Endothelial cell of umbilical vein (primary cell): ENCODE results near the gene YBX1. TPM values are rescaled to one million over a fixed set of nuclear protein-coding genes. Genes with fewer than 3 reads are reported as not detected.

Experiments used
- BruUV-seq: library from RNA; stranded (reverse); fragments of 400-500 nt; replicated peaks from 2 replicates; lab custom pipeline; 2021; lab: Mats Ljungman, UMichigan
- CTCF ChIA-PET: fragments of 300-600, 350-600 bp; sonication (Branson Sonifier 250); formaldehyde crosslinking; loops from one replicate; lab custom pipeline; 2021; ENCODE audit warnings: antibody characterized with exemption, inconsistent platforms; lab: Charles Lee
- POLR2A ChIA-PET: fragments of 300-600, 350-600 bp; sonication (Branson Sonifier 250); formaldehyde crosslinking; loops from one replicate; lab custom pipeline; 2021; ENCODE audit warnings: antibody characterized with exemption, inconsistent platforms; lab: Charles Lee
- DNase-seq: peaks from one replicate; pipeline ENCODE4 v3.0.0-alpha.2; 2011; ENCODE audit warnings: low read depth, low spot score
- FAIRE-seq: peaks from 2 replicates; lab custom pipeline; 2011; peaks lifted over from hg19 to GRCh38; lab: Jason Lieb, UNC
- H2AFZ ChIP-seq: 2 replicates; pipeline ENCODE4 v1.6.0; 2012; ENCODE audit warnings: low read depth, low read length, control low read depth, inconsistent platforms
- H3K27ac ChIP-seq: 2 replicates; pipeline ENCODE4 v1.5.1; 2011; ENCODE audit warnings: low read depth, mild to moderate bottlenecking, control low read depth, low read length, moderate library complexity; ENCODE audit not compliant: insufficient read depth
- H3K27me3 ChIP-seq, 2 experiments: 2 replicates each; pipeline versions ENCODE4 v1.6.0 to v1.6.1; 2011; ENCODE audit warnings: low read length in 2 of 2, mixed read lengths in 1 of 2; ENCODE audit not compliant: control insufficient read depth in 2 of 2, insufficient read depth in 2 of 2
- H3K36me3 ChIP-seq, 2 experiments: 2 replicates in 1 of 2; 3 replicates in 1 of 2; pipeline ENCODE4 v1.5.1; 2011; ENCODE audit warnings: low read length in 2 of 2, mild to moderate bottlenecking in 1 of 2, moderate library complexity in 1 of 2; ENCODE audit not compliant: control insufficient read depth in 2 of 2, insufficient read depth in 2 of 2; ENCODE audit errors: extremely low read depth in 1 of 2
- H3K4me1 ChIP-seq: 3 replicates; pipeline ENCODE4 v1.5.1; 2011; ENCODE audit warnings: mild to moderate bottlenecking, low read length; ENCODE audit not compliant: control insufficient read depth, insufficient read depth; ENCODE audit errors: extremely low read depth
- H3K4me2 ChIP-seq: 2 replicates; pipeline ENCODE4 v1.6.1; 2011; ENCODE audit warnings: low read length, control low read depth, mixed read lengths; ENCODE audit not compliant: insufficient read depth
- H3K4me3 ChIP-seq, 3 experiments: fragments of 200-600 bp in 1 of 3; sonication (generic), shearing (Covaris generic) in 1 of 3; replicated peaks in 1 of 3; 2 replicates each; pipeline ENCODE4 v1.5.1; 2011 to 2016; ENCODE audit warnings: control low read depth in 3 of 3, low read length in 3 of 3, mild to moderate bottlenecking in 2 of 3, inconsistent platforms in 1 of 3, low read depth in 1 of 3, moderate library complexity in 1 of 3; ENCODE audit not compliant: insufficient read depth in 1 of 3
- H3K79me2 ChIP-seq: 2 replicates; pipeline ENCODE4 v1.6.0; 2012; ENCODE audit warnings: low read length, inconsistent platforms; ENCODE audit not compliant: control insufficient read depth, insufficient read depth
- H3K9ac ChIP-seq: replicated peaks from 2 replicates; pipeline ENCODE3; 2011; ENCODE audit warnings: low read length, control low read depth; ENCODE audit not compliant: insufficient read depth; ENCODE audit errors: extremely low read depth
- H3K9me1 ChIP-seq: replicated peaks from 3 replicates; pipeline ENCODE4 v1.6.0; 2011; ENCODE audit warnings: mild to moderate bottlenecking, low read length; ENCODE audit not compliant: control insufficient read depth, insufficient read depth; ENCODE audit errors: extremely low read depth
- H3K9me3 ChIP-seq: replicated peaks from 2 replicates; pipeline ENCODE4 v1.5.1; 2012; ENCODE audit warnings: low read length, inconsistent platforms; ENCODE audit not compliant: control insufficient read depth, insufficient read depth
- H4K20me1 ChIP-seq: replicated peaks from 2 replicates; pipeline ENCODE3; 2011; ENCODE audit warnings: mild to moderate bottlenecking, low read length; ENCODE audit not compliant: control insufficient read depth, insufficient read depth; ENCODE audit errors: extremely low read depth
- CTCF ChIP-seq, 2 donors: IDR thresholded peaks; 1 replicate in 1 of 2; 2 replicates in 1 of 2; pipeline ENCODE4 v1.5.1; 2011; ENCODE audit warnings: low read length in 2 of 2, mild to moderate bottlenecking in 2 of 2, moderate library complexity in 2 of 2, control low read depth in 1 of 2, inconsistent platforms in 1 of 2, low read depth in 1 of 2; ENCODE audit not compliant: insufficient read depth in 1 of 2; ENCODE audit errors: extremely low read depth in 1 of 2
- EZH2 ChIP-seq: IDR thresholded peaks from 2 replicates; pipeline ENCODE4 v1.6.1; 2012; ENCODE audit warnings: borderline replicate concordance, low read depth, mild to moderate bottlenecking, moderate library complexity, low read length, inconsistent platforms; ENCODE audit not compliant: severe bottlenecking
- FOS ChIP-seq: IDR thresholded peaks from 2 replicates; pipeline ENCODE4 v1.6.1; 2011; ENCODE audit warnings: mild to moderate bottlenecking, low read length, moderate library complexity, borderline replicate concordance; ENCODE audit not compliant: insufficient read depth
- GATA2 ChIP-seq: IDR thresholded peaks from 2 replicates; pipeline ENCODE4 v1.7.0; 2011; ENCODE audit warnings: low read depth, mild to moderate bottlenecking, moderate library complexity, mixed read lengths, low read length; ENCODE audit not compliant: insufficient read length, insufficient read depth
- JUN ChIP-seq: IDR thresholded peaks from 2 replicates; pipeline ENCODE4 v1.6.1; 2011; ENCODE audit warnings: borderline replicate concordance, low read depth; ENCODE audit not compliant: insufficient read length, insufficient read depth
- MAX ChIP-seq: IDR thresholded peaks from 2 replicates; pipeline ENCODE4 v1.6.1; 2011; ENCODE audit not compliant: insufficient read depth, insufficient read length
- MYC ChIP-seq: IDR thresholded peaks from one replicate; pipeline ENCODE4 v1.6.1; 2011; ENCODE audit warnings: mild to moderate bottlenecking, low read depth, low read length
- POLR2A ChIP-seq: IDR thresholded peaks from 2 replicates; pipeline ENCODE4 v1.6.1; 2012; ENCODE audit warnings: low read depth, mild to moderate bottlenecking, control low read depth, low read length
- POLR2AphosphoS5 ChIP-seq: IDR thresholded peaks from 2 replicates; pipeline ENCODE4 v1.6.1; 2012; ENCODE audit warnings: low read depth, mild to moderate bottlenecking, control low read depth, low read length, moderate library complexity; ENCODE audit not compliant: insufficient read depth
- dilution Hi-C: fragments of 300-500 bp; cut with MboI; formaldehyde crosslinking; loops from one replicate; pipeline ENCODE4 v1.15.0; 2019; ENCODE audit warnings: low sequenced_read_pairs; ENCODE audit not compliant: extremely low pct_ligation_motif_present
- intact Hi-C: fragments of 100-400 bp; cut with micrococcal nuclease; formaldehyde crosslinking; loops from one replicate; pipeline ENCODE4 v1.10.0; 2022
- polyA plus RNA-seq, 4 experiments: library from polyadenylated mRNA; depleted of rRNA in 3 of 4; stranded (reverse) in 3 of 4; unstranded in 1 of 4; fragments of >200 nt; gene quantifications; 2 replicates each; pipeline versions ENCODE4 v1.2.1 to v1.2.3, GENCODE V29; 2011 to 2012; ENCODE audit warnings: missing spikeins in 1 of 4
- total RNA-seq: library from RNA; stranded (reverse); gene quantifications from 2 replicates; pipeline ENCODE4 v1.2.3, GENCODE V29; 2021

The YBX1 gene
- total and polyA plus RNA-seq, 2 donors (not counting 3 experiments of a cell fraction or from before 2014, with no cell fraction given) = 430 to 783 TPM

GRCh38 chr1:42737257-42737656 is 55.0 kb downstream of the YBX1 start:
- Histone ChIP-seq H3K27me3 (no peaks in the 10 kb centered on the region), H2AFZ (no peak overlapping the region), H3K4me2 (no peak overlapping the region), H3K79me2 (no peaks in the 10 kb centered on the region), H3K4me3 (no peak overlapping the region), H3K9me3 (no peaks in the 10 kb centered on the region), H3K4me1 (no peaks in the 10 kb centered on the region), H4K20me1 (no peaks in the 10 kb centered on the region), H3K9me1 (no peaks in the 10 kb centered on the region), H3K27ac (no peak overlapping the region), H3K9ac (no peak overlapping the region), H3K36me3 (no peaks in the 10 kb centered on the region)
- FAIRE-seq (no peak), DNase-seq (no peak)
- BruUV-seq = no TSS peak
- intact Hi-C loops (no loop called here), dilution Hi-C loops (no loop called here)
- ChIA-PET POLR2A (no interaction called here), CTCF (interaction anchor here (0.7 to 3.4 kb wide), 2 partner anchors 9 to 160 kb away, joined by 4 to 12 read pairs; no protein-coding TSS in a partner anchor)
- TF ChIP-seq MYC = no peak
- TF ChIP-seq POLR2A = no peak
- TF ChIP-seq CTCF (IDR thresholded peaks at IDR 0.05; ENCODE audit: extremely low read depth in 1 of 2, insufficient read depth in 1 of 2, low read depth in 1 of 2, low read length in 2 of 2) = no peak
- no peak for TF ChIP-seq GATA2

GRCh38 chr1:42737986-42738677 is 55.9 kb downstream of the YBX1 start:
- no TSS peak for BruUV-seq
- Histone ChIP-seq H4K20me1 (no peaks in the 10 kb centered on the region), H3K4me3 (no peak overlapping the region), H3K36me3 (no peaks in the 10 kb centered on the region), H3K79me2 (no peaks in the 10 kb centered on the region), H2AFZ (no peak overlapping the region), H3K27ac (no peak overlapping the region), H3K27me3 (no peaks in the 10 kb centered on the region), H3K4me1 (no peaks in the 10 kb centered on the region), H3K9ac (no peak overlapping the region), H3K9me1 (no peaks in the 10 kb centered on the region), H3K9me3 (no peaks in the 10 kb centered on the region), H3K4me2 (no peak overlapping the region)
- ChIA-PET CTCF (interaction anchor here (0.7 to 3.4 kb wide), 2 partner anchors 9 to 161 kb away, joined by 4 to 12 read pairs; no protein-coding TSS in a partner anchor), POLR2A (no interaction called here)
- TF ChIP-seq MAX (no peak), CTCF (IDR thresholded peaks at IDR 0.05; ENCODE audit: extremely low read depth in 1 of 2, insufficient read depth in 1 of 2, low read depth in 1 of 2, low read length in 2 of 2) (no peak), JUN (no peak), FOS (no peak), MYC (no peak), POLR2AphosphoS5 (no peak), EZH2 (no peak), POLR2A (no peak), GATA2 (no peak)
- dilution Hi-C loops (no loop called here), intact Hi-C loops (no loop called here)
- FAIRE-seq (no peak), DNase-seq (no peak)
